Mesenchymal stem cell (in vitro differentiated cells and primary cell): ENCODE data around the gene KDM4B.

ENCODE experiments used
- DNase-seq: peaks from one replicate; pipeline ENCODE4 v3.0.0-alpha.2; 2013
- H2AFZ ChIP-seq: one replicate; pipeline ENCODE4 v1.6.1; 2013; ENCODE audit warnings: low read depth, mild to moderate bottlenecking, control low read depth, inconsistent platforms, low read length, moderate library complexity
- H2AK5ac ChIP-seq: 2 replicates; pipeline ENCODE4 v1.6.1; 2013; ENCODE audit warnings: low read length, moderate library complexity, mild to moderate bottlenecking, inconsistent platforms; ENCODE audit not compliant: severe bottlenecking
- H2BK120ac ChIP-seq: one replicate; pipeline ENCODE4 v1.6.1; 2013; ENCODE audit warnings: low read depth, mild to moderate bottlenecking, inconsistent platforms, low read length, moderate library complexity
- H2BK12ac ChIP-seq, 2 experiments: one replicate each; pipeline ENCODE4 v1.6.1; 2013; ENCODE audit warnings: inconsistent platforms in 2 of 2, low read length in 2 of 2, mild to moderate bottlenecking in 2 of 2, moderate library complexity in 2 of 2, control low read depth in 1 of 2
- H2BK15ac ChIP-seq: one replicate; pipeline ENCODE4 v1.6.1; 2013; ENCODE audit warnings: mild to moderate bottlenecking, low read depth, inconsistent platforms; ENCODE audit not compliant: poor library complexity, severe bottlenecking
- H2BK5ac ChIP-seq: 2 replicates; pipeline ENCODE4 v1.6.1; 2013; ENCODE audit warnings: low read depth, mild to moderate bottlenecking, low read length, control low read depth, inconsistent platforms; ENCODE audit not compliant: poor library complexity, severe bottlenecking
- H3K14ac ChIP-seq, 2 experiments: one replicate each; pipeline ENCODE4 v1.6.1; 2013; ENCODE audit warnings: inconsistent platforms in 2 of 2, low read length in 2 of 2, control low read depth in 1 of 2, mild to moderate bottlenecking in 1 of 2, moderate library complexity in 1 of 2
- H3K18ac ChIP-seq, 2 experiments: one replicate each; pipeline ENCODE4 v1.6.1; 2013; ENCODE audit warnings: inconsistent platforms in 2 of 2, low read length in 2 of 2, control low read depth in 1 of 2, low read depth in 1 of 2, mild to moderate bottlenecking in 1 of 2
- H3K23ac ChIP-seq, 2 experiments: one replicate each; pipeline ENCODE4 v1.6.1; 2013; ENCODE audit warnings: inconsistent platforms in 2 of 2, low read length in 2 of 2, mild to moderate bottlenecking in 2 of 2, moderate library complexity in 2 of 2, control low read depth in 1 of 2
- H3K27ac ChIP-seq: 2 replicates; pipeline ENCODE4 v1.5.1; 2013; ENCODE audit warnings: mild to moderate bottlenecking, moderate library complexity, low read length, control low read depth, inconsistent platforms; ENCODE audit not compliant: poor library complexity, severe bottlenecking
- H3K27me3 ChIP-seq, 2 experiments: 2 replicates each; pipeline versions ENCODE4 v1.6.1 to v1.7.0; 2013; ENCODE audit warnings: low read length in 2 of 2, mild to moderate bottlenecking in 2 of 2, moderate library complexity in 2 of 2, control low read depth in 1 of 2, inconsistent platforms in 1 of 2; ENCODE audit not compliant: control insufficient read depth in 1 of 2, insufficient read depth in 1 of 2
- H3K36me3 ChIP-seq, 2 experiments: 2 replicates each; pipeline versions ENCODE4 v1.6.1 to v1.7.0; 2013; ENCODE audit warnings: low read length in 2 of 2, control low read depth in 1 of 2, inconsistent platforms in 1 of 2, low read depth in 1 of 2, mild to moderate bottlenecking in 1 of 2; ENCODE audit not compliant: insufficient read depth in 2 of 2, control insufficient read depth in 1 of 2
- H3K4ac ChIP-seq, 2 experiments: one replicate each; pipeline ENCODE4 v1.6.1; 2013; ENCODE audit warnings: inconsistent platforms in 2 of 2, low read length in 2 of 2, mild to moderate bottlenecking in 2 of 2, moderate library complexity in 2 of 2, control low read depth in 1 of 2, low read depth in 1 of 2
- H3K4me1 ChIP-seq: 2 replicates; pipeline ENCODE4 v1.6.1; 2013; ENCODE audit warnings: low read depth, low read length, control low read depth; ENCODE audit not compliant: control insufficient read depth, insufficient read depth
- H3K4me2 ChIP-seq: 2 replicates; pipeline ENCODE4 v1.6.1; 2013; ENCODE audit warnings: low read length, mild to moderate bottlenecking, inconsistent platforms; ENCODE audit not compliant: poor library complexity, severe bottlenecking
- H3K4me3 ChIP-seq, 2 experiments: 2 replicates each; pipeline versions ENCODE4 v1.5.1 to v1.7.0; 2013; ENCODE audit warnings: low read length in 2 of 2, mild to moderate bottlenecking in 2 of 2, control low read depth in 1 of 2, low read depth in 1 of 2; ENCODE audit not compliant: insufficient read depth in 1 of 2
- H3K79me1 ChIP-seq: replicated peaks from 2 replicates; pipeline ENCODE4 v1.6.1; 2013; ENCODE audit warnings: mild to moderate bottlenecking, control low read depth, low read length, inconsistent platforms; ENCODE audit not compliant: poor library complexity, severe bottlenecking
- H3K9ac ChIP-seq: 2 replicates; pipeline ENCODE4 v1.7.0; 2013; ENCODE audit warnings: mild to moderate bottlenecking, low read length, moderate library complexity
- H3K9me3 ChIP-seq: 2 replicates; pipeline ENCODE4 v1.7.0; 2013; ENCODE audit warnings: mild to moderate bottlenecking, low read length; ENCODE audit not compliant: control insufficient read depth
- H4K8ac ChIP-seq: one replicate; pipeline ENCODE4 v1.6.1; 2013; ENCODE audit warnings: inconsistent platforms, mild to moderate bottlenecking, low read length, moderate library complexity
- H4K91ac ChIP-seq: one replicate; pipeline ENCODE4 v1.6.1; 2013; ENCODE audit warnings: mild to moderate bottlenecking, low read length, inconsistent platforms
- WGBS: methylation state at CpG from one replicate; pipeline ENCODE4 v1.1.7; 2013; ENCODE audit warnings: mixed read lengths; 5-methylcytosine and 5-hydroxymethylcytosine counted together

The KDM4B gene

GRCh38 chr19:4969772-4970531 is 1.0 kb downstream of the KDM4B start:
- H3K18ac ChIP-seq: peak overlapping the region in 1 of 2 experiments; percentile 23
- peak overlapping the region; percentile 3 for H3K27ac ChIP-seq
- H2BK5ac ChIP-seq: peak overlapping the region; percentile 24
- no peak overlapping the region for H2AFZ ChIP-seq
- peak overlapping the region in 1 of 2 experiments; percentile 63 for H3K23ac ChIP-seq
- peak overlapping the region; percentile 81 to 84 for H3K4me3 ChIP-seq
- peaks cover 0 to 3% of the 10 kb centered on the region in 2 experiments for H3K36me3 ChIP-seq
- H2BK15ac ChIP-seq: no peak overlapping the region
- H3K4me2 ChIP-seq: peak overlapping the region; percentile 99
- H4K91ac ChIP-seq: no peak overlapping the region
- H3K9me3 ChIP-seq: no peaks in the 10 kb centered on the region
- no peak overlapping the region for H2AK5ac ChIP-seq
- peak overlapping the region in 1 of 2 experiments; percentile 69 for H3K14ac ChIP-seq
- 4% methylated on average over 25 of the region's 25 CpGs for WGBS
- peak overlapping the region; percentile 20 for H4K8ac ChIP-seq
- peaks cover 37% of the 10 kb centered on the region for H3K4me1 ChIP-seq
- H3K79me1 ChIP-seq: no peaks in the 10 kb centered on the region
- no peak overlapping the region for H2BK120ac ChIP-seq
- no peak overlapping the region for H3K4ac ChIP-seq
- H3K9ac ChIP-seq: peak overlapping the region; percentile 90
- peak; percentile 65 for DNase-seq
- H2BK12ac ChIP-seq: no peak overlapping the region
- no peaks in the 10 kb centered on the region for H3K27me3 ChIP-seq

GRCh38 chr19:4970558-4971423 is 1.9 kb downstream of the KDM4B start:
- no peak overlapping the region for H4K91ac ChIP-seq
- peak overlapping the region; percentile 60 to 84 for H3K4me3 ChIP-seq
- DNase-seq: peak; percentile 71
- peak overlapping the region; percentile 11 to 70 for H3K4ac ChIP-seq
- H2BK5ac ChIP-seq: no peak overlapping the region
- no peak overlapping the region for H2BK12ac ChIP-seq
- peak overlapping the region in 1 of 2 experiments; percentile 62 for H3K14ac ChIP-seq
- peak overlapping the region; percentile 99 for H3K4me2 ChIP-seq
- peaks cover 35% of the 10 kb centered on the region for H3K4me1 ChIP-seq
- H2BK120ac ChIP-seq: no peak overlapping the region
- peaks cover 0 to 3% of the 10 kb centered on the region in 2 experiments for H3K36me3 ChIP-seq
- H2AK5ac ChIP-seq: no peak overlapping the region
- WGBS: 7% methylated on average over 27 of the region's 31 CpGs
- H3K18ac ChIP-seq: peak overlapping the region; percentile 10 to 79
- peak overlapping the region; percentile 6 for H4K8ac ChIP-seq
- no peak overlapping the region for H2AFZ ChIP-seq
- no peaks in the 10 kb centered on the region for H3K27me3 ChIP-seq
- H3K9ac ChIP-seq: peak overlapping the region; percentile 90
- H3K27ac ChIP-seq: peak overlapping the region; percentile 3
- no peaks in the 10 kb centered on the region for H3K79me1 ChIP-seq
- no peaks in the 10 kb centered on the region for H3K9me3 ChIP-seq
- peak overlapping the region in 1 of 2 experiments; percentile 85 for H3K23ac ChIP-seq
- H2BK15ac ChIP-seq: no peak overlapping the region

- WGBS: 41% methylated on average over 10 of the region's 10 CpGs
- Histone ChIP-seq H3K14ac (no peak overlapping the region), H3K4me3 (peak overlapping the region; percentile 60 to 84), H3K4ac (no peak overlapping the region), H4K8ac (peak overlapping the region; percentile 16), H3K27me3 (no peaks in the 10 kb centered on the region), H2BK120ac (no peak overlapping the region), H2BK5ac (no peak overlapping the region), H2BK12ac (no peak overlapping the region), H4K91ac (no peak overlapping the region), H3K4me1 (peaks cover 37% of the 10 kb centered on the region), H2BK15ac (no peak overlapping the region), H3K36me3 (peaks cover 0 to 3% of the 10 kb centered on the region in 2 experiments), H3K9me3 (no peaks in the 10 kb centered on the region), H3K23ac (no peak overlapping the region), H3K27ac (no peak overlapping the region), H2AK5ac (no peak overlapping the region), H3K79me1 (no peaks in the 10 kb centered on the region), H3K4me2 (peak overlapping the region; percentile 99), H3K18ac (no peak overlapping the region), H2AFZ (no peak overlapping the region), H3K9ac (peak overlapping the region; percentile 90)
- peak; percentile 40 for DNase-seq
Measured at GRCh38 chr19:4971424-4971793, 2.5 kb downstream of the KDM4B start.
